Left ventricle myocardium superior (tissue), 1 donor: ENCODE measurements around the gene CCDC192. TPM values are rescaled to one million over a fixed set of nuclear protein-coding genes. Genes with fewer than 3 reads are reported as not detected.
"Not testable (repeated sequence)": the region's sequence is repeated elsewhere in the genome, so short reads cannot be mapped to it uniquely, and the experiment has no call there.

Experiments
- ATAC-seq: fragments of 200-7000 bp; cut with Tn5 transposase; one replicate; pipeline ENCODE4 v1.9.1; 2020; ENCODE audit warnings: mild to moderate bottlenecking, moderate library complexity
- DNase-seq: peaks from one replicate; pipeline ENCODE4 v3.0.0-alpha.2; 2020
- intact Hi-C: fragments of 100-400 bp; cut with micrococcal nuclease; formaldehyde crosslinking; loops from one replicate; pipeline ENCODE4 v1.11.0; 2022
- total RNA-seq: library from RNA; stranded (reverse); fragmentation: NEBNext Ultra II Directional; extraction: Animal tissue kit (Norgen Biotek cat#: 25700); gene quantifications from one replicate; pipeline ENCODE4 v1.2.1, GENCODE V29; 2021
- donor health status: DM: no; HTN: yes; CAD: no; lungs with severe emphysema.

The CCDC192 gene
- total RNA-seq, 1 donor from 2014 or later, result not detected

GRCh38 chr5:127696683-127697082 lies 6.5 kb upstream of the CCDC192 start:
- ATAC-seq (no peak), DNase-seq (no peak)
- intact Hi-C loops, result no loop called here

DNA sequence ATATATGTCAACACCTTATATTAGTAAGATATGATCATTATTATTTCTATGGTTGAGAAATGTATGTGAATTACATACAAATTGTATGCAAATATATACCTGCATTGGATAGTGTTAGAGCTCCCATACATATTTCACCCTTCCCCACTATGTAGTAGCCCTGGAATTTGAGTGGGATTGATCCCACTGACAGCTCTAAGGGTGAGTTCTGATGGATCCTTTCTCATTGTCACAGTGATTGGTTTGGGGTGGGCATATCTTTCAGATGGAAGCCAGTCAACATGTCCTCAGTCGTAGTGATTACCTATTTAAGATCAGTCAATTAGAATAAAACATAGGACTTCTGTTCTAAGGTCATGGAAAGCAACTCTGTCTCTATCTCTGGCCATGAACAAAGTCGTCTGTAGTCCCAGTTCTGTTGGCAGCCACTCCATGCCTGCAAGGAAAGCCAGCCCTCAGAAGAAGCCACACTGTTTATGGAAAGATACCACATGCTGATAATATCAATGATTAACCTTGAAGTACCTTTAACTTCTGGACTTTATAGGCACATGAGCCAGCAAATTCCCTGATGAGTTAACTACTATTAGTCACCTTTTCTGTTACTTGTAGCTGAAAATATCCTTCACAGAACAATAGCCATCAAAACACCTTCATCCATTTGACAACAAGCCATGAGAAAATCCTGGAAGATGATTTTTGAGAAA lies 5.1 kb upstream of the CCDC192 start:
- intact Hi-C loops, result no loop called here
- DNase-seq (no peak), ATAC-seq (no peak)

DNA sequence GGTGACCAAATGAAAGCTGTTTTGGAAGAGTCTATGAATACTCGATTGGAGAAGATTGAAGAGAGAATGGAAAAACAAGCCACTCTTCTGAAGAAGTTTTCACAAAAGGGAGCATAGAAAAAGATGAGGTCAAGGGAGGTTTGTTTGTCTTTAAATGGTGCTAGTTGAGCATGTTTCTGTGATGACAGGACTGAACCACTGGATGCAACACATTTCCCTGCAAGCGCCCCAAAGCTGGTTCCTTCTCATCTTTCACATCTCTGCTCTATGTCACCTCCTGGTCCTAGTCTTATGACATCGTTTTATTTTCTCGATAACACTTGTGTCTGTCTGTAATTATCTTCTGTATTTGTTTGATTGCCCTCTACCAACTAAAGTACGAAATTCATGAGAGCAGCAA lies 3.8 kb upstream of the CCDC192 start:
- DNase-seq, result no peak
- intact Hi-C loops, result no loop called here
- ATAC-seq, result no peak

DNA sequence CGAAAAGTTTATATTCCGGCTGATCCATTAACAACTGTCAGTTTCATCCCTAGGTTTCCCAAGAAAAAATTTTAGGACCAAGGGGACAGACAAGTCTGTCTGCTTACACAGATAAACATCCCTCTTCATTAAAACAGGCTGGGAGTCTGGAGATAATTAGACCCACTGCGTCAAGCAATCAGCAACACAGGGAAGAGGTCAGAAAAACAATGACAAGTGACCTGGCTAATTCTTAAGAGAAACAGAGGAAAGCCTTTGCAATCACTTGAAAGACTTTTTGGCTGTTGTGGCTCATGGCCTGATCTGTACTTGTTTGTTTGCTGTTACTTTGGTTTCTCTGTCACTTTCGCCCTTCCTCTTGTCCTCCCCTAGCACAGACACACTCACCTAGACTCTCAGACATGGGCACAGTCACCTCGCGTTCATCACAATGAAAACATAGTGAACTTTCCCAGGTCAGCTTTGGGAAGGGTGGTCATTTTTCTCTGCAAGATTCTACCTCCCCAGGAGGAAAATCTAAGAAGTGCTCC lies 2.9 kb upstream of the CCDC192 start:
- intact Hi-C loops, result no loop called here
- no peak for ATAC-seq

DNA sequence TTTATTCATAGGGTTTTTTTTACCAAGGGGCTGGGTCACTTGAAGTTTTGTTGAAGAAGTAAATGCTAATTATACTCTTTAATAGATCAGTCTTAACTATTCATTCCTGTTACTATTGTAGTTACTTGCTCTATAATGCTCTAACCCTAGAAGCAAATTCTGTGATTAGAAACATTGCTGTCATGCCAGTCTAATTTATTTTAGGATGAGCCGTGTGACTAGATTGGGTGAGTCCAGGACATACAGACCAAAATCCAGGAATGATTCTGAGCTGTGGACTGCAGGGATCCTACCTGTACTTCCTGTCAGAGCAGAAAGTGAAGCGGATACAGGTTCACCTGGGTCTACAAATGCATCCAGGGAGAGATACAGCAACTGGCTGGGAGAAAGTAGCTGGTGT lies 757 bp upstream of the CCDC192 start:
- ATAC-seq (peak; percentile 69), DNase-seq (no peak)
- intact Hi-C loops, result no loop called here

More for the DNA sequence above, 2.9 kb upstream of the CCDC192 start:
- no peak for DNase-seq

GRCh38 chr5:127705120-127705892 lies 2.1 kb downstream of the CCDC192 start:
- ATAC-seq, result peak; percentile 49
- intact Hi-C loops, result no loop called here
- no peak for DNase-seq

DNA sequence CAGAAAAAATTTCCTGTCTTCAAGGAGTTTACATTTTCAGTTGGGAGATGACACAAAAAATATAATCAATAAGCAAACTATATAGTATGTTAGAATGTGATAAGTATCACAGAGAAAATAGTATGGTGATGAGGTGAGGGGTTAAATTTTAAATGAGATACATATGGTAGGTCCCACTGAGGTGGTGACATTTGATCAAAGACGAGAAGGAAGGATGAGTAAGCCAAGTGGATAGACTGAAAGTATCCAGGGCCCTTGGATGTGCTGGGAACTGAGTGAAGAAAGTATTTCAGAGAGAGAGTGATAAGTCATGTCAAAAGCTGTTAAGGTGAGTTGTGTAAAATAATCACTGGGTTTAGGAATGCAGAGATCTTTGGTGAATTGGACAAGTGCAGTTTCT lies 3.5 kb downstream of the CCDC192 start:
- DNase-seq, result no peak
- ATAC-seq, result no peak
- intact Hi-C loops, result no loop called here

DNA sequence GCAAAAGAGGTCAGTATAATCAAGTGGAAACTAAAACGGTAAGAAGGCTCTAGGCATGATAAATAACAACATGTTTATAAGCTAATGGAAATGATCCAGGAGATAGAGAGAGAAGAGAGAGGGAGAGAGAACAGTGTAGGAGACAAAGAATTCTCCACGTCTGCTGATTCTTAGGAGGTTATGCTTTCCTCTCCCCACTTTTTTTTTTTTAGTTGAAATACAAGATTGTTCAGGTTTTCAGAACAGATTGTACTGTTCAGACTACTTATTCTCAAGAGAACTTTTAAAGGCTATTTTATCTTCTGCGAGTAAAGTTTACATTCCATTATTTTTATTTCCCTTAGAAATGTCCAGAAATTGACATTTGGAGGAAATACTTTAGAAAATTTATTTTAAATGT lies 4.0 kb downstream of the CCDC192 start:
- peak; percentile 57 for ATAC-seq
- intact Hi-C loops, result no loop called here

GRCh38 chr5:127713083-127713482 lies 9.9 kb downstream of the CCDC192 start:
- DNase-seq, intact Hi-C loops, ATAC-seq: not testable (repeated sequence)

More for the DNA sequence above, 4.0 kb downstream of the CCDC192 start:
- DNase-seq, result no peak

DNA sequence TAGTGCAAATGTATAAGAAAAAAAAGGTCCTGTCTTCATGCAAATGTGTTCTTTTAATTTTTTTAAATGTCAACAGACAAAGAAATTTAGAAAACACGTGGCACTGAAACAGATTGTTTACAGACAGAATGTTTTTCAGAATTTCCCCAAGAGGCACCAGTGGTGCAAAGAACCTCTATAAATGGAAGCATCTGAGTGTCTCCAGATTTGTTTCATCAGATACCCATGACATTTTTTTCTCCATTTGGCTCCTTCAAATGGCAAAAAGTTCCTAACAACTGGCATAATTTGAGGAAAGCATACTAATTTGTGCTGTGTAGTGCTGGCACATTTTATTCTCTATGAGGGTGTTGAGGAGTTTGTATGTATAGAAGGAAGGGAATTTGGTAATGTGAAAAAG lies 15.0 kb downstream of the CCDC192 start:
- no peak for ATAC-seq
- no peak for DNase-seq
- intact Hi-C loops, result no loop called here

GRCh38 chr5:127723571-127723970 lies 20.4 kb downstream of the CCDC192 start:
- ATAC-seq, result peak; percentile 71
- DNase-seq, result no peak
- intact Hi-C loops, result no loop called here

GRCh38 chr5:127725673-127726072 lies 22.5 kb downstream of the CCDC192 start:
- DNase-seq (no peak), ATAC-seq (no peak)
- intact Hi-C loops, result no loop called here

DNA sequence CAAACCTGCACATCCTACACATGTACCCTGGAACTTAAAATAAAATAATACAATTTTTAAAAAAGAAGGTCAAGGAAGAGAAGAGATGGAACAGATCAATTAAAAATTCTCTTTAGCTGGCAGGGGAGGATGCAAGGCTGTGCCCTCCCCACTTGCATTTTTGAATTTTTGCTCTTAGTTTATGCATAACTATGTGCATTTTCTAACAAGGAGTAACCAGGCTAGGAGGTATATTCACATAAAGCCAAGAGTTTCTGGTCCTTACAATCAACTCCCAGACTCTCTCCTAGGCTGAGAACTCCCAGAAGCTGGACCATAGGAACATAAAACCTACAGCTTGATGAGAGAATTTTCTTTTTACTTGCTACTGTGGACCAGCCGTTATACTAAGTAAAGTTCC lies 29.8 kb downstream of the CCDC192 start:
- intact Hi-C loops, result no loop called here
- no peak for DNase-seq
- ATAC-seq, result no peak

DNA sequence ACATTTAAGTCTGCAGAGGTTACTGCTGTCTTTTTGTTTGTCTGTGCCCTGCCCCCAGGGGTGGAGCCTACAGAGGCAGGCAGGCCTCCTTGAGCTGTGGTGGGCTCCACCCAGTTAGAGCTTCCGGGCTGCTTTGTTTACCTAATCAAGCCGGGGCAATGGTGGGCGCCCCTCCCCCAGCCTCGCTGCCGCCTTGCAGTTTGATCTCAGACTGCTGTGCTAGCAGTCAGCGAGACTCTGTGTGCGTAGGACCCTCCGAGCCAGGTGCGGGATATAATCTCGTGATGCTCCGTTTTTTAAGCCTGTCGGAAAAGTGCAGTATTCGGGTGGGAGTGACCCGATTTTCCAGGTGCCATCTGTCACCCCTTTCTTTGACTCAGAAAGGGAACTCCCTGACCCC lies 36.2 kb downstream of the CCDC192 start:
- ATAC-seq, intact Hi-C loops, DNase-seq: not testable (repeated sequence)

DNA sequence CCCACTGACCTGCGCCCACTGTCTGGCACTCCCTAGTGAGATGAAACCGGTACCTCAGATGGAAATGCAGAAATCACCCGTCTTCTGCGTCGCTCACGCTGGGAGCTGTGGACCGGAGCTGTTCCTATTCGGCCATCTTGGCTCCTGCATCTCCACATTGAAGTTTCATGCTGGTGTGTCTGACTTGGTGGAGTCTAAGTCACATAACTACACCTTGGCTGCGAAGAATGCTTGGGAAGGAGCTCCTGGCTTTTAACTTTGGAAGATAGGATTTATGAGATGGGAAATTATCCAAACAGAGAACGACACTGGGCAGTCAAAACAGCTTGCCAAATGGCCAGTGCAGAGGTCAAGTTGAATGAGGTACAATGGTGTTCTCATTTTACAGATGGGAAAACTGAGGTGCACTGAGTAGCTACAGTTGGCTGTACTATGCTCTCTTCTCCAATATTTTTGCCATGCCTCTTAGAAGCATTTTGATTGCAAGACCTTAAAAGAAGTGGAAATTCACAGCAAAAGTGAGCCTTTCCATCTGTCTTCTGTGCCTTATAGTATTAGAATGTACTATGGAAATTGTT lies 36.7 kb downstream of the CCDC192 start:
- no peak for DNase-seq
- no peak for ATAC-seq
- intact Hi-C loops, result no loop called here

DNA sequence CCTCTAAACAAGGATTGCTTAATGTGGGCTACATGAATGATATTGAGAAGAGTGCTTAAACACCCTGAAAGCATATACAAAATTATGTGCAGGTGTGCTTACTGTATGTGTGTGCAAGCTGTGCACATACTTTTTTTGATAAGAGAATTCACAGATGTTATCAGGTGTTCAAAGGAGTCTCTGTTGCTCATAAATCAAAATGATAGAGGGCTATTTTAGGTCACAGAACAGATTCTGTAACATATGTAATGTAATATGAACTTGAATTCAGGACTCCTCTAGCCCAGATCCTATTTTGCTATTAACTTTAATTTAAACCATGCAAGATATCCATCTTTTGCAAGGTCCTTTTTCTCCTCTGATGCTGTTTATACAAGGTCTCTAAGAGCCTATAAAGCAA lies 38.2 kb downstream of the CCDC192 start:
- DNase-seq (no peak), ATAC-seq (no peak)
- intact Hi-C loops, result no loop called here

DNA sequence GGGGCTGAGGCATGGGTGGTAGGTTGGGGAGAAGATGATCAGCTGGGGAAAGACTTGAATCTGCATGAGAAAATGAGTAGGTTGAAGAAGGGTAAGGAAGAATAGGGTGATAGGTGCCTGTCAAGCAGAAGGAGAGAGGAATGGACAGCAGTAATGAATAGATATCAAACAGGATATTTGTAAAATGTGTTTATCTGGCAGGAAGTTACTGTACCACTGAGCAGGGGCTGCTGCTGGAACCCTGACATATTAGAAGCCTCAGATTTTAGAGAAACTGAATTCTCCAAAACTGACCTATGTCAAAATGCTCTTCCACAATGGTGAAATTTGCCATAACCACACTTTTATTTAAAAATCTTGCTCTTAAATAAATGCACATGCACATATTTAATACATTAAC lies 41.0 kb downstream of the CCDC192 start:
- DNase-seq (no peak), ATAC-seq (no peak)
- intact Hi-C loops, result no loop called here

- intact Hi-C loops, result no loop called here
- ATAC-seq (no peak), DNase-seq (no peak)
These were observed 43.6 kb downstream of the CCDC192 start for GRCh38 chr5:127746756-127747155.

GRCh38 chr5:127752503-127753265 lies 49.5 kb downstream of the CCDC192 start:
- ATAC-seq, intact Hi-C loops, DNase-seq: not testable (repeated sequence)
